Gastroesophageal sphincter (tissue), 2 donors: ENCODE measurements around the gene HELB.

ENCODE experiments used
- EP300 ChIP-seq: sonication (generic); formaldehyde crosslinking; IDR thresholded peaks from one replicate; pipeline ENCODE4 v1.6.1; 2017; ENCODE audit warnings: antibody characterized with exemption, mild to moderate bottlenecking
- POLR2AphosphoS5 ChIP-seq: sonication (generic); formaldehyde crosslinking; IDR thresholded peaks from one replicate; pipeline ENCODE4 v1.6.1; 2017; ENCODE audit warnings: antibody characterized with exemption

GRCh38 chr12:66351301-66351700 lies 49.0 kb downstream of the HELB start:
- no peak for TF ChIP-seq EP300
- TF ChIP-seq POLR2AphosphoS5, result no peak
